ENCODE data around the gene GCGR. TPM values are rescaled to one million over a fixed set of nuclear protein-coding genes. Genes with fewer than 3 reads are reported as not detected.

GCGR gene
- total and polyA plus RNA-seq, 10 of the 15 experiments (the other 5 are each of a cell fraction or from before 2014, with no cell fraction given), result not detected

- TF ChIP-seq ETV6 (conservative IDR thresholded peaks at IDR 0.05 in 1 of 2, IDR thresholded peaks at IDR 0.05 in 1 of 2; ENCODE audit: borderline replicate concordance in 1 of 2, low read depth in 1 of 2) (no peak), SMC3 (IDR thresholded peaks at IDR 0.05; ENCODE audit: borderline replicate concordance, low read length) (no peak), USF2 (IDR thresholded peaks at IDR 0.05; ENCODE audit: borderline replicate concordance, low read depth, low read length) (no peak; the same call in 1 of the 2 replicates), SIX5 (IDR thresholded peaks at IDR 0.05; ENCODE audit: low read depth, low read length, severe bottlenecking) (peak; percentile 29), BHLHE40 (IDR thresholded peaks at IDR 0.05; ENCODE audit: borderline replicate concordance in 1 of 2, low read depth in 2 of 2, low read length in 1 of 2) (peak; percentile 89 to 97), EZH2 (IDR thresholded peaks at IDR 0.05; ENCODE audit: borderline replicate concordance, control insufficient read depth, low read depth, low read length) (peak; percentile 100), EGR1 (IDR thresholded peaks at IDR 0.05; ENCODE audit: borderline replicate concordance in 1 of 2, low read depth in 2 of 2, low read length in 2 of 2) (peak in 1 of 2 experiments; percentile 47; a peak in 1 of 3 replicates), ZNF207 (IDR thresholded peaks at IDR 0.05; ENCODE audit: borderline replicate concordance) (no peak; the same call in 1 of the 2 replicates), CREM (IDR thresholded peaks at IDR 0.05; ENCODE audit: low read depth) (peak; percentile 93), E4F1 (IDR thresholded peaks at IDR 0.05; ENCODE audit: borderline replicate concordance, partially characterized antibody) (peak; percentile 85), BACH1 (IDR thresholded peaks at IDR 0.05; ENCODE audit: borderline replicate concordance) (peak; percentile 93), SREBF2 (IDR thresholded peaks at IDR 0.05; ENCODE audit: low read length) (no peak), DPF2 (IDR thresholded peaks at IDR 0.05) (peak; percentile 40; the same call in 1 of the 2 replicates), CUX1 (IDR thresholded peaks at IDR 0.05; ENCODE audit: insufficient replicate concordance, low read depth, low read length) (no peak), SRF (IDR thresholded peaks at IDR 0.05; ENCODE audit: low read depth in 2 of 2, low read length in 2 of 2) (no peak), STAT1 (conservative IDR thresholded peaks at IDR 0.05) (no peak), IKZF2 (IDR thresholded peaks at IDR 0.05) (peak; percentile 71 to 72)
These were observed 57.0 kb downstream of the GCGR start (continued) for GRCh38 chr17:81860756-81861568.
